HFFc6 (cell line): Measurements from ENCODE around the gene KCNK7. TPM values are rescaled to one million over a fixed set of nuclear protein-coding genes. Genes with fewer than 3 reads are reported as not detected.

Experiments used
- DNase-seq: peaks from one replicate; pipeline ENCODE4 v3.0.0-alpha.2; 2018
- H3K27ac Mint-ChIP-seq: 2 replicates; pipeline ENCODE4 v1.8.0; 2020; ENCODE audit warnings: mild to moderate bottlenecking, mixed read lengths
- H3K27me3 Mint-ChIP-seq: 2 replicates; pipeline ENCODE4 v1.8.0; 2021; ENCODE audit warnings: mild to moderate bottlenecking, moderate library complexity, mixed read lengths; ENCODE audit not compliant: insufficient read depth
- H3K36me3 Mint-ChIP-seq: 2 replicates; pipeline ENCODE4 v1.8.0; 2021; ENCODE audit warnings: low read depth, mixed read lengths
- H3K4me1 Mint-ChIP-seq: 2 replicates; pipeline ENCODE4 v1.8.0; 2020; ENCODE audit warnings: low read depth, mixed read lengths
- H3K4me3 Mint-ChIP-seq: 2 replicates; pipeline ENCODE4 v1.8.0; 2020; ENCODE audit warnings: mild to moderate bottlenecking, moderate library complexity, mixed read lengths
- H3K9me3 Mint-ChIP-seq: 2 replicates; pipeline ENCODE4 v1.8.0; 2020; ENCODE audit warnings: mild to moderate bottlenecking, mixed read lengths
- total RNA-seq, 6 experiments: library from RNA; stranded (reverse); fragmentation: NEBNext Ultra II Directional; extraction: Animal tissue kit (Norgen Biotek cat#: 25700); gene quantifications; 2 replicates in 1 of 6; 3 replicates in 5 of 6; pipeline ENCODE4 v1.2.3, GENCODE V29; 2021
- TF ChIP-seq, protein P1 (sequence below): fragments of 200-600 bp; sonication (generic); IDR thresholded peaks from 2 replicates; pipeline ENCODE4 v1.5.0; 2021; ENCODE audit warnings: antibody characterized with exemption, mild to moderate bottlenecking

KCNK7 gene
- total RNA-seq, 6 experiments from 2014 or later: 0.16 to 0.31 (median 0.30) TPM; not detected in 3

- Mint-ChIP-seq H3K4me1 (peaks cover 47% of the 10 kb centered on the region), H3K9me3 (no peaks in the 10 kb centered on the region), H3K36me3 (peaks cover 26% of the 10 kb centered on the region), H3K4me3 (peak overlapping the region; percentile 89; the same call in 1 of the 2 replicates), H3K27ac (peak overlapping the region; percentile 91), H3K27me3 (no peaks in the 10 kb centered on the region; the same call in 1 of the 2 replicates)
- TF ChIP-seq, protein P1, sequence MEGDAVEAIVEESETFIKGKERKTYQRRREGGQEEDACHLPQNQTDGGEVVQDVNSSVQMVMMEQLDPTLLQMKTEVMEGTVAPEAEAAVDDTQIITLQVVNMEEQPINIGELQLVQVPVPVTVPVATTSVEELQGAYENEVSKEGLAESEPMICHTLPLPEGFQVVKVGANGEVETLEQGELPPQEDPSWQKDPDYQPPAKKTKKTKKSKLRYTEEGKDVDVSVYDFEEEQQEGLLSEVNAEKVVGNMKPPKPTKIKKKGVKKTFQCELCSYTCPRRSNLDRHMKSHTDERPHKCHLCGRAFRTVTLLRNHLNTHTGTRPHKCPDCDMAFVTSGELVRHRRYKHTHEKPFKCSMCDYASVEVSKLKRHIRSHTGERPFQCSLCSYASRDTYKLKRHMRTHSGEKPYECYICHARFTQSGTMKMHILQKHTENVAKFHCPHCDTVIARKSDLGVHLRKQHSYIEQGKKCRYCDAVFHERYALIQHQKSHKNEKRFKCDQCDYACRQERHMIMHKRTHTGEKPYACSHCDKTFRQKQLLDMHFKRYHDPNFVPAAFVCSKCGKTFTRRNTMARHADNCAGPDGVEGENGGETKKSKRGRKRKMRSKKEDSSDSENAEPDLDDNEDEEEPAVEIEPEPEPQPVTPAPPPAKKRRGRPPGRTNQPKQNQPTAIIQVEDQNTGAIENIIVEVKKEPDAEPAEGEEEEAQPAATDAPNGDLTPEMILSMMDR: no peak
- no peak for DNase-seq
Measured at GRCh38 chr11:65554842-65555430, 40.7 kb downstream of the KCNK7 start.

GRCh38 chr11:65554057-65554818 lies 41.4 kb downstream of the KCNK7 start:
- Mint-ChIP-seq H3K9me3 (no peaks in the 10 kb centered on the region), H3K4me3 (no peak overlapping the region), H3K27ac (no peak overlapping the region), H3K36me3 (peaks cover 31% of the 10 kb centered on the region), H3K4me1 (peaks cover 40% of the 10 kb centered on the region), H3K27me3 (peaks cover under 1% of the 10 kb centered on the region; the same call in 1 of the 2 replicates)
- TF ChIP-seq, protein P1: no peak
- DNase-seq: no peak

DNA sequence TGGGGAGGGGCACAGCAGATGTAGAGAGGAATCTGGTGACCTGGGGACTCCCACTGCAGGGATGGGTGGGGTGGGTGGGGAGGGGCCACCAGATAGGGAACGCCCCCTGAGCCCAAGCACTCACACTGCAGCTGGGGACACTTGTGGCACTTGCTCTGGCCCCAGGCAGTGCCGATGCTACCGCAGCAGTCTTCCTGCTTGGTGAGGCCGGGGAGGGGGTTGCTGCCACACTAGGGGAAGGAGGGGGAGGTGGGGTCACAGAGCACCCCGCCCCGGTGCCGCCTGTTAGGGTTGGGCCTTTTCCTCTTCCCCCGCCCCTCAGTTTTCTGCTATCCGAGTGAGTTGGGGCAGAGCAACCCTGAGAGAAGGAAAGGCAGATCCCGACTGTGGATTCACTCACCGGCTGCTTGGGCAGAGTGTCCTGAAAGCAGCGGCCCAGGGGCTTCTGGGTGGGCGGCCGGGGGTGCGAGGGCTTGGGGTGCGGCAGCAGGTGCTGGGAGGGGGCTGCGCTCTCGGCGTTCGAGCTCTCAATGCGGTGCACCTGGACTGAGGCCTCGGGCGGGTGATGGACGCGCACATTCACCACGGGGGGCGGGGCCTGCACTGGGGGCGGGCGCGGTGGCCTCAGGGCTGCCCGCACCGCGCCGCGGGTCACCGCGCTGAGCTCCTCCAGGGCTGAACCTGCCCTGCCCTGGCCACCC lies 42.1 kb downstream of the KCNK7 start:
- DNase-seq: no peak
- H3K4me1 Mint-ChIP-seq: peaks cover 36% of the 10 kb centered on the region
- H3K9me3 Mint-ChIP-seq: no peaks in the 10 kb centered on the region
- H3K4me3 Mint-ChIP-seq: no peak overlapping the region
- no peak overlapping the region for H3K27ac Mint-ChIP-seq
- TF ChIP-seq, protein P1: no peak
- H3K36me3 Mint-ChIP-seq: peaks cover 33% of the 10 kb centered on the region
- peaks cover 3% of the 10 kb centered on the region for H3K27me3 Mint-ChIP-seq

DNA sequence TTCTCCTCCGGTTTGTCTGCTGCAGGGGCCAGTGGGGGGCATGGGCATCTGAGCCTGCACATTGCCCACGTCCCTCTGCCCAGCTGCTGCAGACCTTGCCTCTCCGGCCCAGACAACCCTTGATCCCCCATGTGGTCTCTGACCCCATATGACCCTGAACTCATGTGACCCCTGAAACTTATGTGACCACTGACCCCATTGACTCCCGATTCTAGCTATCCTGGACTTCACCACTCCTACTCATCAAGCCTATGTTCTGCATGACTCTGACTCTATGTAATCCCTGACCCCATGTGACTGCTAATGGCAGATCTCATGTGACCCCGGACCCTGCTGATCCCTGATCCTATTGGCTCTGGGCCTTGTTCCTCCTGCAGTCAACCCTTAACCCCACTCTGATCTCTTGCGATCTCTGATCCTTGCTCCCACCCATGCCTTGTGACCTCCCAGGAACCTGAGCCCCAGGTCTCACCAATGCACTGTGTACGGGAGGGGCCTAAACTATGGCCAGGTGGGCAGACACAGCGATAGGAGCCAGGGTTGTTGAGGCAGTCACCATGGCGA lies 43.1 kb downstream of the KCNK7 start:
- DNase-seq: no peak
- Mint-ChIP-seq H3K4me1 (peaks cover 36% of the 10 kb centered on the region), H3K27me3 (peaks cover 3% of the 10 kb centered on the region), H3K36me3 (peaks cover 40% of the 10 kb centered on the region), H3K9me3 (no peaks in the 10 kb centered on the region), H3K4me3 (no peak overlapping the region), H3K27ac (peak overlapping the region; percentile 46)
- TF ChIP-seq, protein P1: no peak; the same call in 1 of the 2 replicates

GRCh38 chr11:65551572-65552387 lies 43.8 kb downstream of the KCNK7 start:
- TF ChIP-seq, protein P1: peak; percentile 68
- peaks cover 40% of the 10 kb centered on the region for H3K36me3 Mint-ChIP-seq
- no peak for DNase-seq
- no peaks in the 10 kb centered on the region for H3K9me3 Mint-ChIP-seq
- no peak overlapping the region for H3K4me3 Mint-ChIP-seq
- peaks cover 3% of the 10 kb centered on the region for H3K27me3 Mint-ChIP-seq
- H3K4me1 Mint-ChIP-seq: peaks cover 29% of the 10 kb centered on the region
- H3K27ac Mint-ChIP-seq: no peak overlapping the region; the same call in 1 of the 2 replicates
